HEK293T (cell line): ENCODE results near the gene DRAP1.

Experiments used
- CTCF ChIA-PET: fragments of 350-600 bp; formaldehyde crosslinking; extraction: SDS; loops from one replicate; lab custom pipeline; 2021; ENCODE audit warnings: antibody characterized with exemption, inconsistent platforms; lab: Yijun Ruan, JAX
- POLR2A ChIA-PET: fragments of 350-600 bp; formaldehyde crosslinking; extraction: SDS; loops from one replicate; lab custom pipeline; 2020; ENCODE audit warnings: antibody characterized with exemption, inconsistent platforms; lab: Yijun Ruan, JAX
- DNase-seq: peaks from one replicate; pipeline ENCODE4 v3.0.0; 2012; ENCODE audit warnings: mixed read lengths; ENCODE audit errors: extremely low spot score
- ARNT ChIP-seq: fragments of 450-650 bp; IDR thresholded peaks from 2 replicates; pipeline ENCODE4 v1.6.1; 2017; ENCODE audit warnings: mild to moderate bottlenecking
- BHLHE40 ChIP-seq: fragments of 450-650 bp; IDR thresholded peaks from 2 replicates; pipeline ENCODE4 v1.6.1; 2016; ENCODE audit warnings: mild to moderate bottlenecking, moderate library complexity, borderline replicate concordance
- CTBP1 ChIP-seq: fragments of 450-650 bp; IDR thresholded peaks from 2 replicates; pipeline ENCODE4 v1.6.1; 2016; ENCODE audit warnings: borderline replicate concordance
- ELF4 ChIP-seq: fragments of 450-650 bp; IDR thresholded peaks from 2 replicates; pipeline ENCODE4 v1.6.1; 2017; ENCODE audit warnings: antibody characterized with exemption
- FOXA1 ChIP-seq: fragments of 450-650 bp; IDR thresholded peaks from 2 replicates; pipeline ENCODE4 v1.6.1; 2016; ENCODE audit warnings: mild to moderate bottlenecking
- FOXK2 ChIP-seq: fragments of 450-650 bp; IDR thresholded peaks from 2 replicates; pipeline ENCODE4 v1.6.1; 2016; ENCODE audit warnings: mild to moderate bottlenecking
- FOXM1 ChIP-seq: fragments of 450-650 bp; IDR thresholded peaks from 2 replicates; pipeline ENCODE4 v1.6.1; 2017; ENCODE audit warnings: mild to moderate bottlenecking, borderline replicate concordance
- HDGF ChIP-seq: fragments of 450-650 bp; IDR thresholded peaks from 2 replicates; pipeline ENCODE4 v1.6.1; 2017; ENCODE audit warnings: antibody characterized with exemption, borderline replicate concordance
- L3MBTL2 ChIP-seq: fragments of 450-650 bp; conservative IDR thresholded peaks from 2 replicates; pipeline ENCODE4 v1.6.1; 2016; ENCODE audit warnings: mild to moderate bottlenecking
- LEF1 ChIP-seq: fragments of 450-650 bp; IDR thresholded peaks from 2 replicates; pipeline ENCODE4 v1.6.1; 2017; ENCODE audit warnings: mild to moderate bottlenecking, borderline replicate concordance
- NFRKB ChIP-seq: fragments of 450-650 bp; IDR thresholded peaks from 2 replicates; pipeline ENCODE4 v1.6.1; 2016; ENCODE audit warnings: mild to moderate bottlenecking, moderate library complexity
- SP1 ChIP-seq: fragments of 450-650 bp; IDR thresholded peaks from 2 replicates; pipeline ENCODE4 v1.6.1; 2017
- SUZ12 ChIP-seq: fragments of 450-650 bp; IDR thresholded peaks from 2 replicates; pipeline ENCODE4 v1.6.1; 2016; ENCODE audit warnings: mild to moderate bottlenecking
- TARDBP ChIP-seq: fragments of 450-650 bp; IDR thresholded peaks from 2 replicates; pipeline ENCODE4 v1.6.1; 2016
- ZNF384 ChIP-seq: fragments of 450-650 bp; IDR thresholded peaks from 2 replicates; pipeline ENCODE4 v1.6.1; 2016
- TF ChIP-seq, protein P1 (sequence below): fragments of 450-650 bp; IDR thresholded peaks from 2 replicates; pipeline ENCODE4 v1.6.1; 2016

The DRAP1 gene

DNA sequence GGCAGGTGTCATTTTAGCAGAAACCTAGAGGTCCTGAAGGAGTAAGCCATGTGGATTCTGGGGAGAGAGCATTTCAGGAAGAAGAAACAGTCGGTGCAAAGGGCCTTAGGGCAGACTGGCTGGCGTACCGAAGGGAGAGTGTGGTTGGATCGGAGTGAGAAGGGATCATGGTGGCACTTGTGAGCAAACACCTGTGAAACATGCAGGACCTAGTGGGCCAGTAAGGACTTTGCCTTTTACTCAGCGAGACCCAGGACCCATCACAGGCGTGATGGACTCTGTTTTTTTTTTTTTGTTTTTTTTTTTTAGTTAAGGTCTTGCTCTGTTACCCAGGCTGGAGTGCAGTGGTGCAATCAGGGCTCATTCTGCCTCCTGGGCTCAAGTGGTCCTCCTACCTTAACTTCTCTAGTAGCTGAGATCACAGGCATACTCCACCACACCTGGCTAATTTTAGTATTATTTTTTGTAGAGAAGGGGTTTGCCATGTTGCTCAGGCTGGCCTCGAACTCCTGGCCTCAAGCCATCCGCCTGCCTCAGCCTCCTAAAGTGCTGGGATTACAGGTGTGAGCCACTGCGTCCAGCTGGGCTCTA lies 22.6 kb downstream of the DRAP1 start:
- ChIA-PET POLR2A (no interaction called here), CTCF (no interaction called here)
- no peak for DNase-seq
- TF ChIP-seq FOXK2 = no peak
- TF ChIP-seq TARDBP = no peak
- TF ChIP-seq L3MBTL2 = no peak
- TF ChIP-seq ELF4 = no peak
- TF ChIP-seq FOXM1 = no peak
- no peak for TF ChIP-seq ARNT
- no peak for TF ChIP-seq SP1
- TF ChIP-seq LEF1 = no peak
- TF ChIP-seq NFRKB = no peak
- no peak for TF ChIP-seq ZNF384
- TF ChIP-seq, protein P1, sequence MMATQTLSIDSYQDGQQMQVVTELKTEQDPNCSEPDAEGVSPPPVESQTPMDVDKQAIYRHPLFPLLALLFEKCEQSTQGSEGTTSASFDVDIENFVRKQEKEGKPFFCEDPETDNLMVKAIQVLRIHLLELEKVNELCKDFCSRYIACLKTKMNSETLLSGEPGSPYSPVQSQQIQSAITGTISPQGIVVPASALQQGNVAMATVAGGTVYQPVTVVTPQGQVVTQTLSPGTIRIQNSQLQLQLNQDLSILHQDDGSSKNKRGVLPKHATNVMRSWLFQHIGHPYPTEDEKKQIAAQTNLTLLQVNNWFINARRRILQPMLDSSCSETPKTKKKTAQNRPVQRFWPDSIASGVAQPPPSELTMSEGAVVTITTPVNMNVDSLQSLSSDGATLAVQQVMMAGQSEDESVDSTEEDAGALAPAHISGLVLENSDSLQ = no peak
- no peak for TF ChIP-seq CTBP1

DNA sequence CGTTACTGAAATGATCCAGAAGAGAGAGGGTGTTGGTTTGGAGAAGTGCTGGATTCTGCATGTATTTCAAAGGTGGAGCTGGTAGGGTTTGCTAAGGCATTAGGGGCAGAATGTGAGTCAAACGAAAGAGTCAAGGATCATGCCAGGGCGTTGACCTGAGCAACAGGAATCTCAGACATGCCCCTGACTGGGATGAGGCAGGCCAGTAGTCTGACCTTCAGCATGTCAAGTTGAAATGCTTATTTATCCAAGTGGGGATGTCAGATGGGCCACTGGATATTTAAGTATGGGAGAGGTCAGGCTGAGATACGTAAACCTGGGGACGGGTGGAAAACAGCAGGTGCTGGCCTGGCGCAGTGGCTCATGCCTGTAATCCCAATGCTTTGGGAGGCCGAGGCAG lies 23.3 kb downstream of the DRAP1 start:
- no peak for TF ChIP-seq CTBP1
- no peak for DNase-seq
- ChIA-PET CTCF (no interaction called here), POLR2A (no interaction called here)

DNA sequence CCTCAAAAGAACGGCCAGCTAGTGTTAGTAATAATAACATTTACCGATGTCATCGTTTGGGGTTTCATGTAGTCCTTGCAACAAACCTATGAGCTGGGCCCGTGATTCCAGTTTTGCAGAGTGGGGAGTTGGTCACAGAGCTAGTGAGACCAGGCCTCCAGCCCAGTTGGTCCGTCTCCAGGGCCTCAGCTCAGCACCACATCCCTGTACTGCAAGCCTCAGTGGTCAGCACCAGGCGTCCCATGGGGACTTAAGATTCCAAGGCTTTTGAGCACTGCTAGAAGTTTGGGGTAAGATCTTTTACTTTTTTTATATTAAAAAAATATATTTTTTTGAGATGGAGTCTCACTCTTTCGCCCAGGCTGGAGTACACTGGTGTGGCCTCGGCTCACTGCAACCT lies 25.0 kb downstream of the DRAP1 start:
- POLR2A ChIA-PET = no interaction called here
- CTCF ChIA-PET = interaction anchor here (0.7 kb wide), 1 partner anchor 60 kb away, joined by 3 read pairs; no protein-coding TSS in a partner anchor
- TF ChIP-seq, protein P1 = no peak
- TF ChIP-seq CTBP1 = no peak
- TF ChIP-seq FOXA1 = no peak
- TF ChIP-seq L3MBTL2 = no peak
- TF ChIP-seq NFRKB = no peak
- TF ChIP-seq BHLHE40 = no peak
- no peak for TF ChIP-seq LEF1
- no peak for TF ChIP-seq FOXK2
- no peak for TF ChIP-seq ZNF384
- no peak for TF ChIP-seq ARNT
- TF ChIP-seq TARDBP = no peak
- no peak for TF ChIP-seq ELF4
- no peak for TF ChIP-seq HDGF
- no peak for TF ChIP-seq SP1
- TF ChIP-seq SUZ12 = no peak
- no peak for TF ChIP-seq FOXM1

DNA sequence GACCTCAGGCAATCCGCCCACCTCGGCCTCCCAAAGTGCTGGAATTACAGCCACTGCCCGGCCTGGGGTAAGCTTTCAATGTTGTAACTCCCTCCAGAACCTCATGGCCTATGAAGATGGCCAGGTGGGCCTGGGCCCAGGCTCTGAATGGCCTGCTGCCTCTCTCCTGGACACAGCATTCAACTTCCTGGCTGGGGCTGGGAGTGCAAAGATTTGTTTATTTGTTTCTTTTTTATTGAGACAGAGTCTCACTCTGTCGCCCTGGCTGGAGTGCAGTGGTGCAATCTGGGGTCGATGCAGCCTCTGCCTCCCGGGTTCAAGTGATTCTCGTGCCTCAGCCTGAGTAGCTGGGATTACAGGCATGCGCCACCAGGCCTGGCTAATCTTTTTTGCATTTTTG lies 25.5 kb downstream of the DRAP1 start:
- DNase-seq = no peak
- CTCF ChIA-PET = no interaction called here
- TF ChIP-seq HDGF (no peak), CTBP1 (no peak), FOXK2 (no peak), ELF4 (no peak), BHLHE40 (no peak), SP1 (no peak), FOXA1 (no peak), FOXM1 (no peak), NFRKB (no peak)
- POLR2A ChIA-PET = no interaction called here

More for the DNA sequence above, 25.0 kb downstream of the DRAP1 start:
- no peak for DNase-seq

DNA sequence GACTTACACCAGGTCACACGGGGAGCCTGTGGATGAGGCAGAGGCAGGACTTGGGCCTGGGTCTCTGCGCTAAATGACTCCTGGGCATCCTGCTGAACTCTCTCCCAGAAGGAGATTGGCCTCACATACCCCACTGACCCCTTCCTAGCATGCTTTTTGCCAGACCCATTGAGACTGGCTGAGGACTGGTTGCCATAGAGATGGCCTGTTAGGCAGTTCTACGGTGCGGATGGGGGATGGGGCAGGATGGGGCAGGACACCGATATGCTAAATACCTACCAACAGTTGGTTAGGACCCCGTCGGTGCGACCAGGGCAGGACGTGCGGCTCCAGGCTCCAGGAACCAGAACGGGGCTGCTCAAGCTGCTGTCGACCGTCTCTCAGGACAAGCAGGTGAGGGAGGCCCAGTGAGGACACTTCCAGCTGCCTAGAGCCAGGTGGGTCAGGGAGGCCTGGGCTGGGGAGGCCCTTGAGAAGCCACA lies 26.2 kb downstream of the DRAP1 start, which contains the start of gene TSGA10IP:
Gene TSGA10IP (plus strand): TSS at position 51 of the 482 bp plus-strand sequence. CDS start 196 bp downstream, at position 247.
- TF ChIP-seq FOXM1 (no peak), LEF1 (no peak), NFRKB (no peak), ELF4 (no peak), CTBP1 (no peak), ARNT (no peak), FOXK2 (no peak)
- ChIA-PET POLR2A (no interaction called here), CTCF (no interaction called here)
- DNase-seq = no peak

DNA sequence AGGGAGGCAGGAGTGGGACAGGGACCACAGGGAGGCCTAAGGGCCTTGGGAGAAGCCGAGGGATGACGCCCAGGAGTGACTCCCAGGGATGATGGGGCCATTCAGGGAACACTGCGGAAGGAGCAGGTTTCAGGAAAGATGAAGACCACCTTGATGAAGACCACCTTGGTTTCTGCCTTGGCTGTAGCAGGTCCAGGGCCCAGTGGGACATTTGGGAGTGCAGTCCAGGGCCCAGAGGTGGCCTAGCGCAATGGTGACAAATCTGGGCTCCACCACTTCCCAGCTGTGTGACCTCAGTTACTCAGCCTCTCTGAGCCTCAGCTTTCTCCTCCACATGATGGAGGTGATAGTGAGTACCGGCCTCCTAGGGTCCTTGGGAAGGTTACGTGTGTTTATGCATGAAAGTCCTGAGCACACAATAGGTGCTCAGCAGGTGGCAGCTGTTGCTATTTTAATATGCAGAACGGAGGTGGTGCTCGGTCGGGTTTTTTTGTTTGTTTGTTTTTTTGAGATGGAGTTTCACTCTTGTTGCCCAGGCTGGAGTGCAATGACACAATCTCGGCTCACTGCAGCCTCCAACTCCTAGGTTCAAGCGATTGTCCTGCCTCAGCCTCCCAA lies 26.8 kb downstream of the DRAP1 start:
- ChIA-PET CTCF (interaction anchor here (1.1 kb wide), 1 partner anchor 61 kb away, joined by 3 read pairs; no protein-coding TSS in a partner anchor), POLR2A (no interaction called here)

More for the DNA sequence above, 26.8 kb downstream of the DRAP1 start:
- no peak for DNase-seq
- TF ChIP-seq SP1 = no peak
- TF ChIP-seq L3MBTL2 = no peak
- TF ChIP-seq SUZ12 = no peak
- TF ChIP-seq FOXA1 = no peak
- TF ChIP-seq ELF4 = no peak
- TF ChIP-seq HDGF = no peak
- TF ChIP-seq, protein P1 = no peak
- TF ChIP-seq TARDBP = no peak
- TF ChIP-seq NFRKB = no peak
- no peak for TF ChIP-seq CTBP1
- TF ChIP-seq ARNT = no peak
- no peak for TF ChIP-seq ZNF384
